Renal pelvis (tissue), 4 donors: ENCODE data around the gene PLTP. TPM values are rescaled to one million over a fixed set of nuclear protein-coding genes. Genes with fewer than 3 reads are reported as not detected.
A peak's percentile ranks its signal among the peaks of the same experiment; 100 is the strongest.
"Not testable (repeated sequence)": the region's sequence is repeated elsewhere in the genome, so short reads cannot be mapped to it uniquely, and the experiment has no call there.

Experiments used
- DNase-seq: peaks from one replicate; pipeline ENCODE4 v3.0.0-alpha.2; 2013
- polyA plus RNA-seq, 3 donors: library from polyadenylated mRNA; unstranded; fragments of 120-200 nt; gene quantifications; one replicate each; pipeline ENCODE4 v1.2.1, GENCODE V29; 2013; ENCODE audit not compliant: insufficient read length in 3 of 3

The PLTP gene
- polyA plus RNA-seq, 3 donors: 140 to 161 (median 155) TPM

- DNase-seq: no peak
These were observed 29.4 kb downstream of the PLTP start for GRCh38 chr20:45882469-45883099.

DNA sequence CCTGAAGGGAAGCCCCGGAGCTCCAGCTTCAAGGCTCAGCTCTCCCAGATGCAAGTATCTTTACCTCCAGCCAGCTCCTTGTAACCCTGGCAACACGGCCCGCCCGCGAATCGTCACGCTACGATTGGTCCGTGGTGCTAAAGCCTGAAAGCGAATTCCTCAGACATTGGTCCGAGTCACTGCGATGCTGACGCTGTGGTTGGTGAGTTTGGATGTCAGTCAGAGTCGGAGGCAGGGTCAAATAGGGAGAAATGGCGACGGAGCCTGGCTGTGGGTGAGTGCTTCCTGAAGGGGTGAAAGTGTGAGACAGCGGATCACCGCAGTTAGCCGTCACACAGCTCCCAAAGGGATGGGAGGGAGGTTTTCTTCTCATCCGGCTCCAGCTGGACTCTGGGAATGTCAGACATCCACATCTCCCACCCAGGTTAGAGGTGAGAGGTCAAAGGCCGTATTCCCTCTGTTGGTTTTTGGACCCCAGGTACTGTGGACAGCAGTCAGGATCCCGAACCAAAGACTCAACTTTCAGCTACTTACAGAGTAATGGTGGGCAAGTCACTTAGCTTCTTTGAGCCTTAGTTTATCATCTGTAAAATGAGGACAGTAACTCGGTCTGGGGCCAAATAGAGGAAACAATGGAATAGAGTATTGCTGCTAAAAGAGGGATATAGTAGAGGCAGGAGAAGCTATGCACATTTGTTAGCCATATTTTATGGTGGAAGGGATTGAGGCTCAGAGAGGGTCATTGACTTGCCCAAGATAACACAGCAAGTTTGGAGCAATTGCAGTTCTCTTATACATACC lies 30.8 kb downstream of the PLTP start, which contains the start of gene ZSWIM1:
ZSWIM1 (plus strand) TSS at position 240 of the 801 bp plus-strand sequence. CDS start 1,366 bp downstream, outside the sequence.
- DNase-seq: peak; percentile 99

- no peak for DNase-seq
These were observed 33.7 kb downstream of the PLTP start for GRCh38 chr20:45878076-45878761.

GRCh38 chr20:45874576-45874975 lies 37.4 kb downstream of the PLTP start:
- no peak for DNase-seq

DNA sequence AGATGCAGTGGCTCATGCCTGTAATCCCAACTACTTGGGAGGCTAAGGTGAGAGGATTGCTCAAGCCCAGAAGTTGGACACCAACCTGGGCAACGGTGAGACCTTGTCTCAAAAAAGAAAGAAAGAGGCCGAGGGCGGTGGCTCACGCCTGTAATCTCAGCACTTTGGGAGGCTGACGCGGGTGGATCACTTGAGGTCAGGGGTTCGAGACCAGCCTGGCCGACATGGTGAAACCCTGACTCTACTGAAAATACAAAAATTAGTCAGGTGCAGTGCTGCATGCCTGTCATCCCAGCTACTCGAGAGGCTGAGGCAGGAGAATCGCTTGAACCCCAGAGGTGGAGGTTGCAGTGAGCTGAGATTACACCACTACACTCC lies 37.9 kb downstream of the PLTP start:
- not testable (repeated sequence) for DNase-seq

- DNase-seq: no peak
These were observed 38.4 kb downstream of the PLTP start for GRCh38 chr20:45873409-45874103.

- DNase-seq: no peak
These were observed 39.3 kb downstream of the PLTP start for GRCh38 chr20:45872626-45873025.

DNA sequence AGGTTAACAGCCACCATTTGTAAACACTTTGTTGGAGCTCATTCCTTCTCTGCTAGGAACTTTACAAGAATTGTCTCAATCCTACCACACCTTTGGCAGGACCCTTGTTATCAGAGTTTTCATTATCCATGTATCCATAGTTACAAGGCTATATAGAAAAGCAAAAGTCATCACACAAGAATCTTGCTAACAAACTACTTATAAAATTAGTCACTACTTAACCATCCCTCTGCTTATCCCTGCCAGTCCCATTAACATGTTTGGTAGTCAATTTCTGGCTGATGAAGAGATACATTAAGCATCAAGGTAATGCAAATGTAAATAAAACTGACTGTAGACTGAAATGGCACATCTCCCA lies 44.2 kb downstream of the PLTP start:
- DNase-seq: no peak

- DNase-seq: no peak
These were observed 44.7 kb downstream of the PLTP start for GRCh38 chr20:45867136-45867818.

DNA sequence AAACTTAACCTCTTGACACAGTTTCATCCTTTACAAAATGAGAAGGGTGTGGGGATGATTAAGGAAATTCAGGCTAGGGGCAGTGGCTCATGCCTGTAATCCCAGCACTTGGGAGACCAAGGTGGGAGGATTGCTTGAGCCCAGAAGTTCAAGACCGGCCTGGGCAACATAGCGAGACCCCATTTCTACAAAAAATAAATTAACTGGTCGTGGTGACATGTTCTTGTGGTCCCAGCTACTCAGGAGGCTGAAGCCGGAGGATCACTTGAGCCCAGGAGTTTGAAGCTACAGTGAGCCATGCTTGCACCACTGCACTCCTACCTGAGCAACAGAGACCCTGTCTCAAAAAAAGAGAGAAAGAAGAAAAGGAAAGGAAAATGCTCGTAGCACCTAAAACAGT lies 45.5 kb downstream of the PLTP start:
- DNase-seq: no peak

DNA sequence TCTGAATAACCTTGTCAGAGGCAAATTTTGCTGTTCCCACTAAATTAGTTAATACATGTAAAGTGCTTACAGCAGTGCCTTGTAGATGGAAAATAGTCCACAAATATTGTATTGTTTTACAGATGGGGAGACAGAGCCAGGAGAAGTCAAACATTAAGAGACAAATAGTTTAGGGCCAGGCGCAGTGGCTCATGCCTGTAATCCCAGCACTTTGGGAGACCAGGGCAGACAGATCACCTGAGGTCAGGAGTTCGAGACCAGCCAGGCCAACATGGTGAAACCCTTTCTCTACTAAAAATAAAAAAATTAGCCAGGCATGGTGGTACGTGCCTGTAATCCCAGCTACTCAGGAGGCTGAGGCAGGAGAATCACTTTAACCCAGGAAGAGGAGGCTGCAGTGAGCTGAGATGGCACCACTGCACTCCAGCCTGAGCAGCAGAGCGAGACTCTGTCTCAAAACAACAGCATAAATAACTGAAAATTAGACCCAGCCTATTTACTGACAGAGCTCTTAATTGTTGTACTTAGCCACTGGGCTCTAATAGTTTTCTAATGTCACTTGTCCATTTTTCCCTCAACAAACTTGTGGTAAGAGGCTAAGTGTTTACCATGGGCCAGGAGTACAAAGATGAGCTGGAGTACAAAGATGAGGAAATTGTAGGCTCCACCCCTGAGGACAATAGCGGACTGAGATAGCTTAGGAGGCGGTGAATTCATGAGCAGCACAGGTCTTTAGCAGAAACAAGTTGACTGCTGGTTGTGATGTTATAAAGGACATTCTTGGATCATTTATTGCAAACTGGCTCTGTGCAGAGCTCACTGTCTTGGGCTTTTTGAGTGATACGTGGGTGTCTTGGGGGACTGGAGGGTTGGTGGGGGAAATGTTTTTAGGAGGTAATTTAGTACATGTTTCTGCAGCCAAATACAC lies 48.1 kb downstream of the PLTP start:
- DNase-seq: no peak

DNA sequence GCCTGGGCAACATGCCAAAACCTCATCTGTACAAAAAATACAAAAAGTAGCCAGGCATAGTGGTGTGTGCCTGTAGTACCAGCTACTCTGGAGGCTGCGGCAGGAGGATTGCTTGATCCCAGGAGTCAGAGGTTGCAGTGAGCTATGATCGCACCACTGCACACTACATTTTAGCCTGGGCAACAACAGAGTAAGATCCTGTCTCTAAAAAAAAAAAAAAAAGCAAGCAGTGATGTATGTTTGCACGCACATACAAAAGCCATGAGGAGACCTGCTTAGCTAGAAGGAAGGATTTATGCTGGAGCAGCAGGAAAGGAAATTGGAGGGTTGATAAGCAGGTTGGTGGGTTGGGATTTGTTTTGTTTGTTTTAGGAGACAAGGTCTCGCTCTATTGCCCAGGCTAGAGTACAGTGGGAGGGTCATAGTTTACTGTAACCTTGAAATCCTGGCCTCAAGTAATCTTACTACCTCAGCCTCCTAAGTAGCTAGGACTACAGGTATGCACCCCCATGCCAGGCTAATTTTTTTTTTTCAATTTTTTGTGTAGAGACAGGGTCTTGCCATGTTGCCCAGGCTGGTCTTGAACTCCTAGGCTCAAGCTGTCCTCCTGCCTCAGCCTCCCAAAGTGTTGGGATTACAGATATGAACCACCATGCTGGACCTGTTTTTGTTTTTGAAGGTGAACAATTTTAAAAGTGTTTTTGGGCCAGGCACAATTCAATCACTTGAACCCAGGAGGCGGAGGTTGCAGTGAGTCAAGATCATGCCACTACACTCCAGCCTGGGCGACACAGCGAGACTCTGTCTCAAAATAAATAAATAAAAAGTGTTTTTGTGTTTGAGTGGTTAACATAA lies 50.5 kb downstream of the PLTP start:
- no peak for DNase-seq

GRCh38 chr20:45860560-45861220 lies 51.3 kb downstream of the PLTP start:
- no peak for DNase-seq

DNA sequence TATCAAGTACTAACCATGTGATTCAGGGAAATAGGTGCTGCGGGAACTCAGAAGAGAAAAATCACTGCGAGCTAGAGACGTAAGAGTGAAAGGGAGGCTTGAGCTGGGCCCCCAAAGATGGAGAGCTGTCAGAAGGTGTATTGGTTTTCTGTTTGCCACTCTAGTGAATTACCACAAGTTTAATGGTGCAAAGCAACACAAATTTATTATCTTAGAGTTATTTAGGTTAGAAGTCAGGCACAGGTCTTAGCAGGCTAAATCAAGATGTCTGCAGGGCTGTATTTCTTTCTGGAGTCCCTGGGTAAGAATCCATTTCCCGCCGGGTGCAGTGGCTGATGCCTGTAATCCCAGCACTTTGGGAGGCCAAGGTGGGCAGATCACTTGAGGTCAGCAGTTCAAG lies 52.0 kb downstream of the PLTP start:
- peak; percentile 52 for DNase-seq

GRCh38 chr20:45857882-45858216 lies 54.1 kb downstream of the PLTP start:
- no peak for DNase-seq

GRCh38 chr20:45857114-45857881 lies 54.7 kb downstream of the PLTP start, which contains the start of the genes ACOT8 and ZSWIM3:
Gene ACOT8, minus strand, starts transcription at chr20:45857392. Its CDS starts 77 bp downstream, at chr20:45857315.
Gene ZSWIM3, plus strand, starts transcription at chr20:45857614. Its CDS starts 212 bp downstream, at chr20:45857826.
- peak; percentile 100 for DNase-seq

DNA sequence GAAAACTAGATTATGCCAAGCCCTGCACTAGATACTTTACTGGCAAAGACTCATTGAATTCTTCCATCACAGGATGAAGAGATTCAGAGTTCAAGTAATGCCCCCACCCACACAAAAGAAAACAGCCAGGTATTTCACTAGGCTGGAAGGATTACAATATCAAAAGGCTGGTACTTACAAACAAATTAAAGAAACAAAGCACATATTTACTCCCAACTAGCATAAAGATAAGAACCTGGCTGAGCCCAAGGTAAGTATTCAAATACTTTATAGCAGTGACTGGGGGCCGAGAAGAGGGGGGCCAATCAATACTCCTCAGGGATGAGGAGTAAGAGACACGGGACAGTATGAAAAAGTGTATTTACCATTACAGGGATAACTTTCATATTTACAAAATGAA lies 58.5 kb downstream of the PLTP start:
- no peak for DNase-seq

DNA sequence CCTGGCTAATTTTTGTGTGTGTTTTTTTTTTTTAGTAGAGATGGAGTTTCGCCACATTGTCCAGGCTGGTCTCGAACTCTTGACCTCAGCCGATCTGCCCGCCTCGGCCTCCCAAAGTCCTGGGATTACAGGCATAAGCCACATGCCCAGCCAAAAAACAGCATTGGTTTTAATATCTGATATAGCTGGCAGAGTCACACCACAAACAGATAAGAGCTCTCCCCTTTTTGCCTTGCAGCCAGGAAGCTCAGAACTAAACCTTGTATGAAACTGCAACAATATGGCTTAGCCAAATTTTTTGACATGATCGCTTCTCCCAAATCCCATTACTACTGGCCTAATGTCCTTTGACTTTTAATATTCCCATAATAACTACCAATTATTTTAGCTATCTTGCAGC lies 59.6 kb downstream of the PLTP start:
- DNase-seq: no peak
